Stimulated activated effector memory CD8-positive, alpha-beta T cell treated with anti-CD3 and anti-CD28 coated beads, Interleukin-12 subunit alpha, Interleukin-12 subunit beta, amount 100 ng/mL, for 72 hours (primary cell): Measurements from ENCODE around the gene ITIH3.
A peak's percentile ranks its signal among the peaks of the same experiment; 100 is the strongest.
"Not testable (repeated sequence)": the region's sequence is repeated elsewhere in the genome, so short reads cannot be mapped to it uniquely, and the experiment has no call there.

ENCODE experiments used
- ATAC-seq: fragments of 150-1000 bp; cut with Tn5 transposase; 2 replicates; pipeline ENCODE4 v1.10.0; 2021
- DNase-seq, 2 donors: peaks; one replicate each; pipeline ENCODE4 v3.0.0; 2021 to 2022; ENCODE audit warnings: low spot score in 2 of 2
- H3K27ac Mint-ChIP-seq: one replicate; pipeline ENCODE4 v1.8.0; 2022; ENCODE audit warnings: mild to moderate bottlenecking, mixed read lengths
- H3K36me3 Mint-ChIP-seq: one replicate; pipeline ENCODE4 v1.8.0; 2022; ENCODE audit warnings: mild to moderate bottlenecking, mixed read lengths
- H3K4me1 Mint-ChIP-seq: one replicate; pipeline ENCODE4 v1.8.0; 2022; ENCODE audit warnings: mixed read lengths
- H3K4me3 Mint-ChIP-seq: one replicate; pipeline ENCODE4 v1.8.0; 2022; ENCODE audit warnings: mild to moderate bottlenecking, mixed read lengths
- H3K9me3 Mint-ChIP-seq: one replicate; pipeline ENCODE4 v1.8.0; 2022; ENCODE audit warnings: mixed read lengths

The ITIH3 gene

GRCh38 chr3:52794612-52795099 lies at the start of gene ITIH3:
Gene ITIH3, plus strand, starts transcription at chr3:52794796. Its CDS starts 8 bp downstream, at chr3:52794804.
- DNase-seq (no peak), ATAC-seq (no peak)
- Mint-ChIP-seq H3K36me3 (no peaks in the 10 kb centered on the region), H3K9me3 (no peaks in the 10 kb centered on the region), H3K27ac (no peak within 1 kb of the TSS), H3K4me1 (peaks cover 8% of the 10 kb centered on the region), H3K4me3 (no peak within 1 kb of the TSS)

- H3K4me1 Mint-ChIP-seq, result no peaks in the 10 kb centered on the region
- ATAC-seq (no peak), DNase-seq (no peak)
- no peak overlapping the region for H3K27ac Mint-ChIP-seq
- H3K4me3 Mint-ChIP-seq, result no peak overlapping the region
- no peaks in the 10 kb centered on the region for H3K9me3 Mint-ChIP-seq
- peaks cover 90% of the 10 kb centered on the region for H3K36me3 Mint-ChIP-seq
Measured at GRCh38 chr3:52752045-52752660, 42.4 kb upstream of the ITIH3 start.

GRCh38 chr3:52754373-52754772 lies 40.2 kb upstream of the ITIH3 start:
- DNase-seq, result no peak
- H3K4me3 Mint-ChIP-seq, result no peak overlapping the region
- H3K4me1 Mint-ChIP-seq, result no peaks in the 10 kb centered on the region
- no peak for ATAC-seq
- no peaks in the 10 kb centered on the region for H3K9me3 Mint-ChIP-seq
- peaks cover 90% of the 10 kb centered on the region for H3K36me3 Mint-ChIP-seq
- no peak overlapping the region for H3K27ac Mint-ChIP-seq

DNA sequence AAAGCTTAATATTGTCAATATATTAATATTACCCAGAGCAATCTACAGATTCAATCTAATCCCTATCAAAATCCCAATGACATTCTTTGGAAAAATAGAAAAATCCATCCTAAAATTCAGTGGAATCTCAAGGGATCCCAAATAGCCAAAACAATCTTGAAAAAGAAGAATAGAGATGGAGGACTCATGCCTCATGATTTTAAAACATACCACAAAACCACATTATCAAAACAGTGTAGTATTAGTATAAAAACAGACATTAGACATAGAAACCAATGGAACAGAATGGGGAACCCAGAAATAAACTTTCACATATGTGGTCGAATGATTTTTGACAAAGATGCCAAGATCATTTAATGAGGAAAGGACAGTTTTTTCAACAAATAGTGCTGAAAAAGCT lies 38.5 kb upstream of the ITIH3 start:
- peaks cover 90% of the 10 kb centered on the region for H3K36me3 Mint-ChIP-seq
- no peak for ATAC-seq
- no peak overlapping the region for H3K27ac Mint-ChIP-seq

GRCh38 chr3:52763466-52763865 lies 31.1 kb upstream of the ITIH3 start:
- Mint-ChIP-seq H3K4me3 (no peak overlapping the region), H3K36me3 (peaks cover 100% of the 10 kb centered on the region), H3K9me3 (no peaks in the 10 kb centered on the region), H3K4me1 (no peaks in the 10 kb centered on the region), H3K27ac (no peak overlapping the region)
- no peak for ATAC-seq
- no peak for DNase-seq

More for the DNA sequence above, 38.5 kb upstream of the ITIH3 start:
- Mint-ChIP-seq H3K4me3 (no peak overlapping the region), H3K9me3 (no peaks in the 10 kb centered on the region), H3K4me1 (no peaks in the 10 kb centered on the region)
- DNase-seq, result no peak

- DNase-seq (no peak), ATAC-seq (no peak)
- H3K27ac Mint-ChIP-seq, result peak overlapping the region; percentile 72
- H3K4me1 Mint-ChIP-seq, result peaks cover 18% of the 10 kb centered on the region
- peaks cover 40% of the 10 kb centered on the region for H3K36me3 Mint-ChIP-seq
- H3K4me3 Mint-ChIP-seq, result peak overlapping the region; percentile 69
- no peaks in the 10 kb centered on the region for H3K9me3 Mint-ChIP-seq
Measured at GRCh38 chr3:52769786-52770455, 24.7 kb upstream of the ITIH3 start.

DNA sequence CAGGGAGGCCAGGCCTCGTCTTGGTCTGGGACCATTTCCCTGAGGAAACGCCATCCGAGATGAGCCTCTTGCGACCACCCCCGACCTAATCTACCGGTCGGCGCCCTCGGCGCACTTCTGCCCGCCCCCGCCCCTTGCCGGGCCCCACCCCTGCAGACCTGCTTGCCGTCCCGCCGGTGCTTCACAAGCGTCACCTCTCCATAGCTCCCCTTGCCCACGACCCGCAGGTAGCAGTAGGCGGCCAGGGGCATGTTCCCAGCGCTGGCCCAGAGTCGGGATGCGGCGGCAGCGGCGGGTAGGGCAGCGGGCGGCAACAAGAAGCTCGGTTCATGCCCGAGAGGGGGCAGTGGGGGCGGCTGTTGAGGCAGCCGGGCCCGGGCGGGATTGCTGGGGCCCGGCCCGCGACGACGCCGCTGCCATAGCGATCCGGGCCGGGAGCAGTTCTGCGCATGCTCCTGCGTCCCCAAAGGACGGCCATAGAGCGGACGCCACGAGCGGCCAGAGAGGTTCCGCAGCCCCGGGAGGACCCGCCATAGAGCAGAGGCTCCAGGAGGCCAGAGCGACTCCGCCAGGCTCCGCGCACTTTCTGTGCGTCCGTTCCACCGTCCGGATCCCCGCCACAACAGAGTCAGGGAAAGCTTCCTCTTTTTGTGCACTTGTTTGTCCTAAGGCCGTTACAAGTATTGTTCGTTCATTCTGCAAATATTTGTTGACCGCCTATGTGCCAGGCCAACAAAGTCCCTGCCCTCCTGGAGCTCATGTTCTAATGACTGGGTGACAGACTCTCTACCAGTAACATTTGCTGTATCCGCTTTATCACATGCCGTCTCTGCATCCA lies 23.9 kb upstream of the ITIH3 start, which contains the start of gene NEK4:
Gene NEK4 (minus strand): TSS at position 445 of the 838 bp plus-strand sequence. CDS start 194 bp downstream, at position 251.
- H3K9me3 Mint-ChIP-seq, result no peaks in the 10 kb centered on the region
- peak; percentile 96 for ATAC-seq
- peak; percentile 78 to 94 for DNase-seq
- peak within 1 kb of the TSS; percentile 69 for H3K4me3 Mint-ChIP-seq
- H3K27ac Mint-ChIP-seq, result peak within 1 kb of the TSS; percentile 72
- peaks cover 18% of the 10 kb centered on the region for H3K4me1 Mint-ChIP-seq
- H3K36me3 Mint-ChIP-seq, result peaks cover 32% of the 10 kb centered on the region

- peaks cover 18% of the 10 kb centered on the region for H3K4me1 Mint-ChIP-seq
- ATAC-seq (peak; percentile 45), DNase-seq (no peak)
- H3K27ac Mint-ChIP-seq, result peak overlapping the region; percentile 72
- H3K4me3 Mint-ChIP-seq, result peak overlapping the region; percentile 69
- H3K9me3 Mint-ChIP-seq, result no peaks in the 10 kb centered on the region
- H3K36me3 Mint-ChIP-seq, result peaks cover 26% of the 10 kb centered on the region
Measured at GRCh38 chr3:52771334-52771681, 23.3 kb upstream of the ITIH3 start.

- DNase-seq, result no peak
- Mint-ChIP-seq H3K9me3 (no peaks in the 10 kb centered on the region), H3K4me3 (peak overlapping the region; percentile 69), H3K4me1 (peaks cover 18% of the 10 kb centered on the region), H3K27ac (peak overlapping the region; percentile 72), H3K36me3 (peaks cover 22% of the 10 kb centered on the region)
- no peak for ATAC-seq
Measured at GRCh38 chr3:52771702-52772101, 22.9 kb upstream of the ITIH3 start.

GRCh38 chr3:52773361-52774065 lies 21.1 kb upstream of the ITIH3 start:
- ATAC-seq, result no peak
- H3K4me1 Mint-ChIP-seq, result peaks cover 18% of the 10 kb centered on the region
- H3K36me3 Mint-ChIP-seq, result peaks cover 4% of the 10 kb centered on the region

GRCh38 chr3:52774066-52774713 lies 20.4 kb upstream of the ITIH3 start:
- no peak for DNase-seq
- no peak for ATAC-seq
- Mint-ChIP-seq H3K36me3 (no peaks in the 10 kb centered on the region), H3K27ac (no peak overlapping the region), H3K4me3 (no peak overlapping the region), H3K9me3 (no peaks in the 10 kb centered on the region), H3K4me1 (peaks cover 17% of the 10 kb centered on the region)

More at GRCh38 chr3:52773361-52774065, 21.1 kb upstream of the ITIH3 start:
- Mint-ChIP-seq H3K4me3 (no peak overlapping the region), H3K27ac (no peak overlapping the region), H3K9me3 (no peaks in the 10 kb centered on the region)
- no peak for DNase-seq

DNA sequence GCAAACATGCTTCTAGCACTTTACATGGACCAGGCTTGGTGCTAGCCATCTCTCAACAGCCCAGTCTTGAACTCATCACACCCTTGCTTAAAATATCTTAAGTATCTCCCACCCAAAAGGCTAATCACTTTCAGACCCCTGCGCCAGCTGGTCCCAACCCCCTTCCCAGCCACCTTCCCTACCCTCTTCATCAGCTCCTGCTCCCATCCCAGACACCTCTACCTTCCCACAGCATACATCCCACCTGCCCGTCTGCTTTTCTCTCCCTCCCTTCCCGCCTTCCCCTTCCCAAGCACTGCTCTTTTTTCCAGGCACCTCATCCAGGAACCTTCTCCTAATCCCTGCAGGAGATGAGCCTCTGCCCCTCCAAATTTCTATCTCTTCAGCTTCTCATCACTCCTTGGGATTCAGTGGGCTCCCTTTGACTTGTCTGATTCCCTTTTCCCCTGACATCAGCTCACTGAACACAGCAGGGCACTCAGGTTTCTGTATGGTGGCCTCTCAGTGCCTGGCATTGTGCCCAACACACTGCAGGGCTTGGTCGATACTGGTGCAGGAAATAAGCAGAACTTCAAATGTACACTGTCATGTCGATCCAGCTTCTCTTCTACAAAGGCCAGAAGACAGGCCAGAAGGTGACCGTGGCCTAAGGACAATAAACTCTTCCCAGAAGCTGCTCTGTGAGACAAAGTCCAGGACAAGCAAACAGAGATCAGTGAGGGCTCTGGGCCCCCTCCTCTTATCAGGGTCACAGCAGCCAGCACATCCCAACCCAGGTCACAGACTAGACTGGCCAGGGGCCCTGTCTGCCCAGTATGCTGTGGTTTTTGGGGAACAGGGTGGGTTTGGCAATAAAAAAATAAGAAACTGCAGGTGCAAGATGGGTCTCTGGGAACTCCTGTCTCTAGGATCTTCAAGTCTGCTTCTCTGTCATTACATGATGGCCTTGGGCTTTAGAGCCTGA lies 19.4 kb upstream of the ITIH3 start:
- Mint-ChIP-seq H3K9me3 (no peaks in the 10 kb centered on the region), H3K36me3 (no peaks in the 10 kb centered on the region), H3K4me1 (peaks cover 7% of the 10 kb centered on the region), H3K4me3 (no peak overlapping the region), H3K27ac (peak overlapping the region; percentile 27)
- ATAC-seq, result no peak
- no peak for DNase-seq

GRCh38 chr3:52775877-52776276 lies 18.7 kb upstream of the ITIH3 start:
- H3K4me1 Mint-ChIP-seq, result peaks cover 7% of the 10 kb centered on the region
- ATAC-seq, result no peak
- H3K27ac Mint-ChIP-seq, result peak overlapping the region; percentile 27
- no peaks in the 10 kb centered on the region for H3K9me3 Mint-ChIP-seq
- no peak for DNase-seq
- H3K4me3 Mint-ChIP-seq, result no peak overlapping the region
- no peaks in the 10 kb centered on the region for H3K36me3 Mint-ChIP-seq

- H3K4me1 Mint-ChIP-seq, H3K36me3 Mint-ChIP-seq, H3K9me3 Mint-ChIP-seq, ATAC-seq, H3K4me3 Mint-ChIP-seq, DNase-seq: not testable (repeated sequence)
- peak overlapping the region; percentile 27 for H3K27ac Mint-ChIP-seq
Measured at GRCh38 chr3:52776486-52776885, 18.1 kb upstream of the ITIH3 start.
